Breast epithelium (tissue), 4 donors: ENCODE results near the gene AK5. TPM values are rescaled to one million over a fixed set of nuclear protein-coding genes. Genes with fewer than 3 reads are reported as not detected.

Experiments
- DNase-seq, 2 donors: peaks; one replicate each; pipeline ENCODE4 v3.0.0-alpha.2; 2019; ENCODE audit warnings: low spot score in 2 of 2
- H3K27ac ChIP-seq, 2 donors: fragments of 200-600 bp; sonication (generic) in 1 of 2; one replicate each; pipeline ENCODE4 v1.5.1; 2016 to 2019; ENCODE audit warnings: mild to moderate bottlenecking in 1 of 2
- H3K27me3 ChIP-seq, 2 donors: fragments of 200-600 bp; sonication (generic) in 1 of 2; one replicate each; pipeline versions ENCODE4 v1.5.1 to v1.6.0; 2017 to 2019; ENCODE audit warnings: control low read depth in 1 of 2, mild to moderate bottlenecking in 1 of 2
- H3K36me3 ChIP-seq: fragments of 200-600 bp; one replicate; pipeline ENCODE4 v1.5.1; 2019
- H3K4me1 ChIP-seq, 2 donors: fragments of 200-600 bp; sonication (generic); one replicate each; pipeline ENCODE4 v1.5.1; 2016 to 2019; ENCODE audit warnings: control low read depth in 1 of 2
- H3K4me3 ChIP-seq, 3 donors: fragments of 200-600 bp; sonication (generic); 1 replicate in 2 of 3; 2 replicates in 1 of 3; pipeline ENCODE4 v1.5.1; 2016 to 2019; ENCODE audit warnings: mild to moderate bottlenecking in 3 of 3, moderate library complexity in 2 of 3
- H3K9me3 ChIP-seq, 2 donors: fragments of 200-600 bp; sonication (generic) in 1 of 2; one replicate each; pipeline ENCODE4 v1.5.1; 2016 to 2019; ENCODE audit warnings: control low read depth in 1 of 2
- CTCF ChIP-seq, 3 donors: fragments of 450-650 bp; IDR thresholded peaks; one replicate each; pipeline ENCODE4 v1.5.1; 2016 to 2017; ENCODE audit warnings: antibody characterized with exemption in 3 of 3, mild to moderate bottlenecking in 3 of 3, moderate library complexity in 3 of 3
- POLR2A ChIP-seq: fragments of 450-650 bp; IDR thresholded peaks from one replicate; pipeline ENCODE4 v1.6.1; 2016; ENCODE audit warnings: antibody characterized with exemption, mild to moderate bottlenecking, moderate library complexity
- POLR2AphosphoS5 ChIP-seq, 3 donors: sonication (generic); formaldehyde crosslinking; IDR thresholded peaks; one replicate each; pipeline ENCODE4 v1.6.1; 2017; ENCODE audit warnings: antibody characterized with exemption in 3 of 3
- intact Hi-C: fragments of 100-400 bp; cut with DNase I; formaldehyde crosslinking; loops from one replicate; pipeline ENCODE4 v1.15.1; 2023; ENCODE audit warnings: low total_unique reads
- total RNA-seq, 3 donors: library from RNA; depleted of rRNA; stranded (reverse); fragments of >200 nt; gene quantifications; one replicate each; pipeline ENCODE4 v1.1.0, GENCODE V29; 2016

The AK5 gene
- total RNA-seq, 3 donors from 2014 or later, result under 0.01 to 111 (median 30.8) TPM

GRCh38 chr1:77545970-77546369 is 264.2 kb downstream of the AK5 start:
- no peaks in the 10 kb centered on the region for H3K27me3 ChIP-seq
- no peaks in the 10 kb centered on the region for H3K4me1 ChIP-seq
- H3K27ac ChIP-seq, result no peak overlapping the region
- TF ChIP-seq POLR2AphosphoS5 (IDR thresholded peaks at IDR 0.05) (no peak), CTCF (IDR thresholded peaks at IDR 0.05) (no peak), POLR2A (no peak)
- DNase-seq, result no peak
- H3K36me3 ChIP-seq, result no peaks in the 10 kb centered on the region
- no peaks in the 10 kb centered on the region for H3K9me3 ChIP-seq
- no peak overlapping the region for H3K4me3 ChIP-seq
- intact Hi-C loops, result no loop called here

- H3K27ac ChIP-seq, result no peak overlapping the region
- DNase-seq, result no peak
- TF ChIP-seq CTCF (IDR thresholded peaks at IDR 0.05) (no peak), POLR2A (no peak), POLR2AphosphoS5 (IDR thresholded peaks at IDR 0.05) (no peak)
- H3K27me3 ChIP-seq, result no peaks in the 10 kb centered on the region
- no peak overlapping the region for H3K4me3 ChIP-seq
- intact Hi-C loops, result no loop called here
- no peaks in the 10 kb centered on the region for H3K36me3 ChIP-seq
- no peaks in the 10 kb centered on the region for H3K4me1 ChIP-seq
- no peaks in the 10 kb centered on the region for H3K9me3 ChIP-seq
Measured at GRCh38 chr1:77546890-77547289, 265.1 kb downstream of the AK5 start.

GRCh38 chr1:77548285-77548684 is 266.5 kb downstream of the AK5 start:
- Histone ChIP-seq H3K4me3 (no peak overlapping the region), H3K36me3 (no peaks in the 10 kb centered on the region), H3K4me1 (no peaks in the 10 kb centered on the region), H3K27ac (no peak overlapping the region), H3K27me3 (no peaks in the 10 kb centered on the region), H3K9me3 (no peaks in the 10 kb centered on the region)
- TF ChIP-seq CTCF (IDR thresholded peaks at IDR 0.05) (no peak), POLR2AphosphoS5 (IDR thresholded peaks at IDR 0.05) (no peak), POLR2A (no peak)
- intact Hi-C loops, result no loop called here
- no peak for DNase-seq

- Histone ChIP-seq H3K9me3 (no peaks in the 10 kb centered on the region), H3K27ac (no peak overlapping the region), H3K4me1 (no peaks in the 10 kb centered on the region), H3K27me3 (no peaks in the 10 kb centered on the region), H3K4me3 (no peak overlapping the region), H3K36me3 (no peaks in the 10 kb centered on the region)
- intact Hi-C loops, result no loop called here
- no peak for DNase-seq
- TF ChIP-seq POLR2A (no peak), CTCF (IDR thresholded peaks at IDR 0.05) (no peak), POLR2AphosphoS5 (IDR thresholded peaks at IDR 0.05) (no peak)
Measured at GRCh38 chr1:77550135-77550534, 268.3 kb downstream of the AK5 start.

- Histone ChIP-seq H3K27me3 (no peaks in the 10 kb centered on the region), H3K4me1 (no peaks in the 10 kb centered on the region), H3K4me3 (no peak overlapping the region), H3K36me3 (no peaks in the 10 kb centered on the region), H3K9me3 (no peaks in the 10 kb centered on the region), H3K27ac (no peak overlapping the region)
- DNase-seq, result no peak
- TF ChIP-seq POLR2A (no peak), POLR2AphosphoS5 (IDR thresholded peaks at IDR 0.05) (no peak), CTCF (IDR thresholded peaks at IDR 0.05) (no peak)
- intact Hi-C loops, result no loop called here
Measured at GRCh38 chr1:77552626-77553025, 270.8 kb downstream of the AK5 start.
